Thoracic aorta (tissue), 2 donors: ENCODE data around the gene SBF1. TPM values are rescaled to one million over a fixed set of nuclear protein-coding genes. Genes with fewer than 3 reads are reported as not detected.

Source experiments
- ATAC-seq: fragments of 150-250 bp; one replicate; pipeline ENCODE4 v1.8.0; 2017; ENCODE audit warnings: low read depth; ENCODE audit not compliant: insufficient number of reproducible peaks, low FRiP score
- DNase-seq: peaks from one replicate; pipeline ENCODE4 v3.0.0-alpha.2; 2020; ENCODE audit warnings: low spot score
- H3K27ac ChIP-seq, 2 donors: fragments of 200-600 bp; sonication (generic); 1 replicate in 1 of 2; 2 replicates in 1 of 2; pipeline ENCODE4 v1.5.1; 2016; ENCODE audit warnings: mild to moderate bottlenecking in 2 of 2, moderate library complexity in 2 of 2
- H3K27me3 ChIP-seq: fragments of 200-600 bp; sonication (generic); replicated peaks from 2 replicates; pipeline ENCODE4 v1.6.0; 2016; ENCODE audit warnings: mild to moderate bottlenecking; ENCODE audit not compliant: insufficient read depth
- H3K36me3 ChIP-seq: fragments of 200-600 bp; sonication (generic); one replicate; pipeline ENCODE4 v1.5.1; 2016
- H3K4me1 ChIP-seq, 2 donors: fragments of 200-600 bp; sonication (generic); 1 replicate in 1 of 2; 2 replicates in 1 of 2; pipeline versions ENCODE4 v1.5.1 to v1.6.0; 2016; ENCODE audit warnings: low read depth in 2 of 2, mild to moderate bottlenecking in 1 of 2; ENCODE audit not compliant: control insufficient read depth in 1 of 2
- H3K4me3 ChIP-seq: fragments of 200-600 bp; sonication (generic); 2 replicates; pipeline ENCODE4 v1.5.1; 2016; ENCODE audit warnings: mild to moderate bottlenecking
- H3K9me3 ChIP-seq: fragments of 200-600 bp; sonication (generic); 2 replicates; pipeline ENCODE4 v1.5.1; 2016
- total RNA-seq, 2 donors: library from RNA; depleted of rRNA; stranded (reverse); fragments of >200 nt; gene quantifications; one replicate each; pipeline versions ENCODE4 v1.1.0 to v1.2.3, GENCODE V29; 2016
- TF ChIP-seq, protein P1 (sequence below): fragments of 200-600 bp; sonication (generic); IDR thresholded peaks from one replicate; pipeline ENCODE4 v1.5.1; 2019; ENCODE audit warnings: antibody characterized with exemption

SBF1 gene
- total RNA-seq, 2 donors from 2014 or later = 72.9 to 99.9 TPM

DNA sequence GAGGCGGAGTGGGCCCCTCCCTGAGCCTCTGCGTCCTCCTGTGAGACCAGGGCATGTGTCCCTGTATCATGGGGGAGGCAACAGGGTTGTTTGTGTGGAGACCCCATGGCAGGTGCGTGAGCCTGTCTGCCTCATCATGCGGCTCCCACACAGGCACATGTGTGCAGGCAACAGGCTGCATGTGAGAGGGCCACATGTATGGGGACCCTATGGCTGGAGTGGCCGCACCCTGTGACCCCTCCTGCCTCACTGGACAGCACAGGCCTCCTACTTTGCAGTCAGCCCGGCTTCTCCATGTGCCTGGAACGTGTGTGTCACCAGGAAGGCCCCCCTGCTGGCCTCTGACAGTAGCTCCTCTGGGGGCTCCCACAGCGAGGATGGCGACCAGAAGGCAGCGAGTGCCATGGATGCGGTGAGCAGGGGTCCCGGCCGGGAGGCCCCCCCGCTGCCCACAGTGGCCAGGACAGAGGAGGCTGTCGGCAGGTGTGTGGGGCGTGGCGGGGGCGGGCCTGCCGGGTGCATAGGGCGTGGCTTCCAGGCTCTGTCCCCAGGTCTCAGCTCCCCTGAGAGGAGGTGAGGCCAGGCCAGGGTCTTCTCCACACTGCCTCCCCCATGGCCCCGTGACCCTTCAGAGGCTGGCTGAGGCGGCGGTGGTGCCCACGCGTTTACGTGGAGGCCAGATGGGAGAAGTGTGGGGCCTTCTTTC lies 34.1 kb downstream of the SBF1 start:
- Histone ChIP-seq H3K36me3 (peaks cover 55% of the 10 kb centered on the region), H3K4me3 (no peak overlapping the region), H3K27ac (no peak overlapping the region), H3K27me3 (no peaks in the 10 kb centered on the region), H3K9me3 (no peaks in the 10 kb centered on the region), H3K4me1 (no peaks in the 10 kb centered on the region)
- no peak for ATAC-seq
- DNase-seq = no peak
- TF ChIP-seq, protein P1, sequence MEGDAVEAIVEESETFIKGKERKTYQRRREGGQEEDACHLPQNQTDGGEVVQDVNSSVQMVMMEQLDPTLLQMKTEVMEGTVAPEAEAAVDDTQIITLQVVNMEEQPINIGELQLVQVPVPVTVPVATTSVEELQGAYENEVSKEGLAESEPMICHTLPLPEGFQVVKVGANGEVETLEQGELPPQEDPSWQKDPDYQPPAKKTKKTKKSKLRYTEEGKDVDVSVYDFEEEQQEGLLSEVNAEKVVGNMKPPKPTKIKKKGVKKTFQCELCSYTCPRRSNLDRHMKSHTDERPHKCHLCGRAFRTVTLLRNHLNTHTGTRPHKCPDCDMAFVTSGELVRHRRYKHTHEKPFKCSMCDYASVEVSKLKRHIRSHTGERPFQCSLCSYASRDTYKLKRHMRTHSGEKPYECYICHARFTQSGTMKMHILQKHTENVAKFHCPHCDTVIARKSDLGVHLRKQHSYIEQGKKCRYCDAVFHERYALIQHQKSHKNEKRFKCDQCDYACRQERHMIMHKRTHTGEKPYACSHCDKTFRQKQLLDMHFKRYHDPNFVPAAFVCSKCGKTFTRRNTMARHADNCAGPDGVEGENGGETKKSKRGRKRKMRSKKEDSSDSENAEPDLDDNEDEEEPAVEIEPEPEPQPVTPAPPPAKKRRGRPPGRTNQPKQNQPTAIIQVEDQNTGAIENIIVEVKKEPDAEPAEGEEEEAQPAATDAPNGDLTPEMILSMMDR = no peak

DNA sequence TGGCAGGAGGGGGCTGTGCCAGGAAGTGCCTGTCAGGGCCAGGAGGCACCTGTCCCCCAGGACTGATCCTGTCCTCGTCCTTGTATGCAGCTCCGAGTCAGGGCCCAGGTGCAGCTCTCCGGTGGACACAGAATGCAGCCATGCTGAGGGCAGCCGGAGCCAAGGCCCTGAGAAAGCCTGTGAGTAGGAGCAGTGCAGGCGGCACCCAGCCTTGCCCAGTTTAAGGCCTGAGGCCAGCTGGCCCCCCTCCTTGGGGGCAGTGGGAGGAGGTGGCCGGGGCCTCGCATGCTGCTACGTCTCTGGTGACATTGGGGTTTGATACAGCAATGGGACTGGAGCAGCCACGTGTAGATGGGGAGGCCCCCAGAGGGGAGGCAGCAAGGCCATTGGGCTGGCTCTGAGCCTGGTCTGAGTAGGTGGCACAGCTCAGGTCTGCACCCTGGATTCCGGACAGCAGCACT lies 34.9 kb downstream of the SBF1 start:
- Histone ChIP-seq H3K9me3 (no peaks in the 10 kb centered on the region), H3K4me3 (no peak overlapping the region), H3K36me3 (peaks cover 63% of the 10 kb centered on the region), H3K27ac (no peak overlapping the region), H3K4me1 (no peaks in the 10 kb centered on the region), H3K27me3 (no peaks in the 10 kb centered on the region)
- DNase-seq (no peak), ATAC-seq (no peak)
- TF ChIP-seq, protein P1 = no peak

DNA sequence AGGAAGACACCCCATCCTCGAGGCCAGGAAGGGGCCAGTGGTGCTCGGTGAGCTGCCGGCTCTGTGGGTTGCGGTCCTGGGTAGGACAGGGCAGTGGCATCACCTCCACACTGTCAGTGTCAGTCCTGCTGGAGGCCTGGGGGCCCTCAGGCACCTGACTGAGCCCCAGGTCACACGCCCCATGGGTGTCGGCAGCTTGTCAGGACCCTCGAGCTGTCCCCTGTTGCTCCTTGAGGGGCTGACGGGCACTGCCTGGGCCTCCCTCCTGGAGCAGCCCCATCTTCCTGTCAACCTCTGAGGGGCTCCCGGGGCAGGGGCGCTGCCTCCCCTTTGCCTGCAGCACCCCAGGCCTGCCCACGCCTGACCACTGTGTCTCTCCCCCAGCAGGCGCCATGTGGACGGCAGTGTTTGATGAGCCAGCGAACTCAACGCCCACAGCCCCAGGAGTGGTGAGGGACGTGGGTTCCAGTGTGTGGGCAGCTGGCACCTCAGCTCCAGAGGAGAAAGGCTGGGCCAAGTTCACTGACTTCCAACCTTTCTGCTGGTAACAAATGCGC lies 35.4 kb downstream of the SBF1 start:
- Histone ChIP-seq H3K4me1 (no peaks in the 10 kb centered on the region), H3K27ac (no peak overlapping the region), H3K36me3 (peaks cover 65% of the 10 kb centered on the region), H3K4me3 (no peak overlapping the region), H3K9me3 (no peaks in the 10 kb centered on the region), H3K27me3 (no peaks in the 10 kb centered on the region)
- no peak for DNase-seq
- TF ChIP-seq, protein P1 = no peak
- ATAC-seq = no peak

DNA sequence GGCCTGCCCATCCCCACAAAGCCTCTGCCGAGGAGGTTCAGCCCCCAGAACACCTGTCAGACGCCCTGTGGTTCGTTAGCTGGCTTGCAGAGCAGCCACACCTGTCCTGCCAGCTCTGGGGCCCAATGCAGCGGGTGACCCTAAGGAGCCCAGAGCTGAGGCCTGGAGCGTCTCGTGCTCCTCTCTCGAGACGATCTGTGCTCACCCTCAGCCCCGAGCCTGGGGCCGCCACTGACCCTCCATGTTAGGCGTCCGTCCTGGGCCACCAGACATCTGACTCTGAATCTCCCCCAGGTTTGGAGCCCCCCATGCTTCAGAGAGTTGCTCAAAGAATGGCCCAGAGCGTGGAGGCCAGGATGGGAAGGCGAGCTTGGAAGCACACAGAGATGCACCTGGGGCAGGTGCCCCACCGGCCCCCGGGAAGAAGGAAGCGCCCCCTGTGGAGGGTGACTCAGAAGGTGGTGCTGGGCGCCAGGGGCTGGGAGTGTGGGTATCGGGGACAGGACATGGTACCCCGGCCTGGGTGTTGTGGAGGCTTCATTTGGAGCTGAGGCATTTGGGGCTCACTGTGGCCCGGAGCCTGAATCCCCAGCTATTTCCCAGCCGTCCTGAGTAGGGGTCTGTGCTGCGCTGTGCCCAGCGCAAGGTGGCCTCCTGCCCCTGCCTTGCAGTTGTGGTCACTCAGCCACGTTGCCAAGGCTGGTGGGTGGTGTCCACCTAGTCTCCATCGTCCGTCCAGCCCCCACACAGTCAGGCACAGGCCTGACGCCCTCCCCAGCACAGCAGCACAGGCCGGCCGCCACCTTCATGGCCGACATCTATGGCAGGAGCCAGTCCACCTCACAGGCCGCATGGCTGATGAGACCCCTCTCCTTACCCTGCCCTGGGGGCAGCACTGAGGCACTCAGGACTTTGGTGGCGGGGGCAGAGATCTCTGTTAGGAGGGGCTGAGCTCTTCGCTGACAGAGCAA lies 36.2 kb downstream of the SBF1 start:
- Histone ChIP-seq H3K4me1 (no peaks in the 10 kb centered on the region), H3K4me3 (no peak overlapping the region), H3K27me3 (no peaks in the 10 kb centered on the region), H3K27ac (no peak overlapping the region), H3K36me3 (peaks cover 65% of the 10 kb centered on the region), H3K9me3 (no peaks in the 10 kb centered on the region)
- DNase-seq = no peak
- TF ChIP-seq, protein P1 = no peak
- ATAC-seq = no peak
